HG03103 (cell line): ENCODE results near the gene RARG.
"Not testable (repeated sequence)": the region's sequence is repeated elsewhere in the genome, so short reads cannot be mapped to it uniquely, and the experiment has no call there.

Experiments used
- ATAC-seq: cut with Tn5 transposase; IDR thresholded peaks from one replicate; pipeline ENCODE4 v1.9.1; 2021; ENCODE audit warnings: low read depth; ENCODE audit not compliant: unreplicated experiment

Gene RARG

GRCh38 chr12:53193985-53194716 is 37.9 kb downstream of the RARG start:
- no peak for ATAC-seq

- no peak for ATAC-seq
Measured at GRCh38 chr12:53193040-53193439, 39.0 kb downstream of the RARG start.

- ATAC-seq: no peak
Measured at GRCh38 chr12:53192531-53193021, 39.4 kb downstream of the RARG start.

GRCh38 chr12:53191885-53192530 is 40.0 kb downstream of the RARG start:
- no peak for ATAC-seq

GRCh38 chr12:53191096-53191884 is 40.7 kb downstream of the RARG start:
- no peak for ATAC-seq

DNA sequence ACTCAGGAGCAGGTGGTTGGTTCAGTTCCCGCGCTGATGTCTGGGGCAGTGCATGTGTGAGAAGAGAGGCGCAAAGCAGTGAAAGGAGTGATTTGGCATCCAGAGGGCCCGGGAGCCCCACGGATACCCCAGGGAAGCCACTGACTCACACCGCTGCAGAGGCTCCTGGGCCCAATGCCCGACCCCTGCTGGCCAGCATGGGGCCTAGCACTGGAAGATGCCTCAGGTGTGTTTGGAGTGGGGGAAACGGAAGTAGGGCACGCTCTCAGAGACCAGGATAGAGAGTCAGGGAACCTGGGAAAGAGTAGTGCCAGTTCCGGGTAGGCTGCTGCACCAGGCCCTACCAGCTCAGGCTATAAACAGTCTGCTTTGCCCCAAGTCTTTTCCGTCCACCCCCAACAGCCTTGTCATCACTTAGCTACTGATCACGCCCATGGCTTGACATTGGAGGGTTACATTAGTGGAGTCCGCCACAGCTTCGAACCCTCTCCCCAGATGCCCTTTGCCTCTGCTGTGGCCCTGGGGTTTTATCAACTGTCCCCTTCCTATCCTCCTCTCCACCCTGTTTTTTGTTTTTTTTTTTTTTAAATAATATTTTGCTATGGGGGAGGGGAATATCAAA is 41.8 kb downstream of the RARG start:
- ATAC-seq: no peak

GRCh38 chr12:53187145-53187899 is 44.7 kb downstream of the RARG start:
- no peak for ATAC-seq

- ATAC-seq: no peak
Measured at GRCh38 chr12:53186745-53187144, 45.3 kb downstream of the RARG start.

DNA sequence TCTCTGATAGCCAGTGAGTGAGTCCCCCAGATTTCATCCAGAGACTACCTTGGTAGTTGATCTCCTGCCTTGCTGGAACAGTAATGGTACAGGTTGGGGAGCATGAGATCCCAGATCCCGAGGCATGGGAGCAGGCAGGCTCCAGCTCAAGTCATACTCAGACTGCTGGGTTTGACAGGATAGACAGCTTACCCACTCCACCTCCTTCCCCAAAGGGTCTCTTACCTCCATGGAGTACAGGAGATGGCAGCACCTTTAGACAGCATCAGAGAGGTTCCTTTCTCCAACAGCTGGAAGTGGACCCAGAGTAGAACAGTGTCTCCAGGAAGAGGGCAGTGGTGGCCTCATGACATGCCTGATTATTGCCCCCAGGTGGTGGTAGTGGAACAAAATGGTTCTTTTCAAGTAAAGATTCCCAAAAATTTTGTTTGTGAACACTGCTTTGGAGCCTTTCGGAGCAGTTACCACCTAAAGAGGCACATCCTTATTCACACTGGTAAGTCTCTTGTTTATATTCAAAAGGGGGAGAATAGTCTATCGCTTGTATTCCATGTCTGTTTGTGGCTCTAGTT is 46.3 kb downstream of the RARG start:
- no peak for ATAC-seq

DNA sequence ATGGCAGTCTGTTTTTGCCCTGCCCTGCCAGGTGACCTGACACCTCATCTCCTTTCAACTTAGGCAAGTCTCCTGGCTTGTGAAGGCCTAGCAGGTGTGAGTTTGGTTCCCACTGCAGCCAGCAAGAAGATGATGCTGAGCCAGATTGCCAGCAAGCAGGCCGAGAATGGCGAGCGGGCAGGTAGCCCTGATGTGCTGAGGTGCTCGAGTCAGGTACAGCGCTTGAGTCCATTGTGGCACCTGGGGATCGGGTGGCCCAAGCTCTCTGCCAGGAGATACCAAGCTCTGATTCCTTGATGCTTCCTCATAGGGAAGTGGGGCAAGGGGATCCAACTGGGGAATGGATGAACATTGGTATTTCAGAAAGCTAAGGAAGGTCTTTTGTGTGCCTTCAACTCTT is 47.2 kb downstream of the RARG start:
- ATAC-seq: no peak

DNA sequence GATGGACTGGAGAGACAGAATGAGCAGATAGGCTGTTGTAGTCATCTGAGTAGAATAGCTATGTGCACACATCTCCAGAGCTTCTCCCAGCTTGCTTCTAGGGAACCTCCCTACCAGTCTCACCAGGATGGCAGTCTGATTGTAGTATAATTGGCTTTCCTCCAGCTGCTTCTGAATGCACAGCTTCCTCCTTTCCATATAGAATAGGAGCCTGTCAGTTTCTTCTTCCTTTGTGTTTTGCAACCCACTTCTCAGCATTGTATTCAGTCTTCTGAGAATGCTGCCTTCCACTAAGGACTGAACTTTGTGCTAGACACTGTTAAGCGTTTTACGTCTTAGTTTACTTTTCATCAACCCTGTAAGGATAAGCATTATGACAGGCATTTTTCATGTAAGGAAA is 49.1 kb downstream of the RARG start:
- no peak for ATAC-seq

GRCh38 chr12:53181935-53182334 is 50.1 kb downstream of the RARG start:
- ATAC-seq: no peak

DNA sequence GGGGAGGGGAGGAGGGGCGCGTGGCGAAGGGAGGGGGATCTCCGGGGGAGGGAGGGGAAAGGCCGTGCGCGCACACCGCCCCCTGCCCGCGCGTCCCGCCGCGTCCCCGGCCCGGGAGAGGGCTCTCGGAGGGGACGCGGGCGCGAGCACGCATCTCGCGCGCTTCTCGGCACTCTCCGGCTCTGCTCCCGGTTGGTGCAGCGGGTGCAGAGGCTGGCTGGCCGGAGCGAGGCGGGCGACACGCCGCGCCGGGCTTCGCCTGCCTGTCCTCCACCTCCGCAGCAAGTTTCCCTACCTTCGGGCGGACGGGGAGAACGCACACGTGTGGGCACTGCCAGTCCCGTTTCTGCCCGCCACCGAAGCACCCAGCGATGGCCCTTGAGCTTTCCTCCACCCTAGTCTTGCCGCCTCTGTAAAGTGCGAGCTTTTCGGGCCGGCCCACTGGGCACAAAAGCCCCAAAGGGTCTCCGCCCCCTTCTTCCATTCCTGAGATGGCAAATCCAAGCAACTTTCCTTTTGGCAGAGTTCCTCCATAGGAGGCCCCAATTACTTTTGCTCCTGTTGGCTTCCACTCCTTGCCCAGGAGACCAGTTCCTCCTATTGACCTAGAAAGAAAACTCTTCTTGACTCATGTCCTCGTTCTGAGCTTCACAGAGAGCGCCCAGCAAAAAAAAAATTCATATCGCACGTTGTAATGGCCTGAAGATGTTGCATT is 50.9 kb downstream of the RARG start:
- ATAC-seq: peak; percentile 36

DNA sequence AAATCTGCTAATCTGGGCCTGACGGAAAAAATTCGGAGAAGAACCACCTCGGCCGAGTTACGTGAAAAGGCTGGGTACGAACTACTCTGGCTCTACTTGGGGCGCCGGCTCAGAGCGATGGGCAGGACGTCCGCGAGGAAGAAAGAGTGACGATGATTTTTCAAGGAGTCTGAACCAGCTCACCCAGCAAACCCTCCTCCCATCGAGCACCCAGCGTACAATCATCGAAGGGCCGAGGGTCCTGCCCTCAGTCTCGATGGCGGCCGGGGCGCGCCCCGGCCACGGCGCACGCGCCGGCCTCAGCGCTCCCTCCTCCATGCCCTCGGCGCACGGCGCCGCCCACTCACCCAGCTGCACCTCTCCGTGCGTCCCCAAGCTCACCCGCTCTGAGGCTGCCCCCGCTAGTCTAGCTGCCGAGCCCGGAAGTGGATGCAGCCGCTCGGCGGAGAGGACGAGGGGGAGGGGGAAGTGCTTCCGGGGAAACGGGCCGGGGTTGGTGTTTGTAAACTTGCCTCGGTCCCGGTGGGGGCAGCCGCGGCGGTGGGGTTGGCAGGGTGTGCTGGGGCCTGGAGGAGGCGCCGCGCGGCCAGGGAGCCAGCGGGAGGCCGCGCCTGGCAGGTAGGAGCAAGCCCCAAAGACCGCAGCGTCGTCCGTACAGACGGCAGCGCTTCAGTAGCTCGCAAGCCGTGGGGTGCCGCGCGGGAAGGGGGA is 51.6 kb downstream of the RARG start, which contains the start of the genes CSAD and ZNF740:
Gene CSAD, minus strand, starts transcription at position 706 of the 711 bp plus-strand sequence. CDS start 7,455 bp downstream, outside the sequence.
Gene ZNF740, plus strand, starts transcription at position 503 of the 711 bp plus-strand sequence. CDS start 1,262 bp downstream, outside the sequence.
- peak; percentile 90 for ATAC-seq

DNA sequence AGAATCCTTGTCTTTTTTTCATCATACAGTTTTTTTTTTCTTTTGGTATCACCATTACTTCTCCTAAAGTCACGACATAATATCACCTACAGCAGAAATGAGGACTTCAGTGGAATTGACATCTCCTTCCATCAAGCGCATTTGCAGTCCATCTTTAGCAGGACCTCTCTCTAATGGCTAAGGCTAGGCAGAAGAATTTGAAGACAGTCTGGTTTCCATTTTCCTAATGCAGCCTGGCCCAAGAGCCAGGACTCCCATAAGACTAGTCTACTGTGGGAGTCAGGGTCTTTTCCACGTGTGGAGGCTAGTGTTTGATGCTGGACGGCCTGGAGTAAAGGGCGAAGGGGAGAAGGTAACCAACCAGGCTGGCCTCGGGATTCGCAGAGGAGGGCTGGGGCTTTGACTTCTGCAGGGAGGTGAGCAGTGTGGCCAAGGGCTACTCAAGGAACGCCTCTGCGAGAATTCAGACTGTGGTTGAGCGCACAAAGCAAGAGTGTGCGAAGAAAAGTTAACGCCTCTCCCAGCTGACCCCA is 52.3 kb downstream of the RARG start:
- no peak for ATAC-seq

GRCh38 chr12:53178803-53179202 is 53.2 kb downstream of the RARG start:
- not testable (repeated sequence) for ATAC-seq

DNA sequence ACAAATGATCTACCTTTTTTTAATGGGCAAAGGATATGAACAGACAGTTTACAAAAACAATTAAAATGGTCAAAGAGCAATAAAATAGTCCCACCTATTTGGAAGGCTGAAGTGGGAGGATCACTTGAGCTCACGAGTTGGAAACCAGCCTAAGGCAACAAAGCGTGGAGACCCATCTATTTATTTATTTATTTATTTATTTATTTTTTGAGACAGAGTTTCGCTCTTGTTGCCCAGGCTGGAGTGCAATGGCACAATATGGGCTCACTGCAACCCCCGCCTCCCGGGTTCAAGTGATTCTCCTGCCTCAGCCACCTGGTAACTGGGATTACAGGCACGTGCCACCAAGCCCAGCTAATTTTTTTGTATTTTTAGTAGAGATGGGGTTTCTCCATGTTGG is 54.6 kb downstream of the RARG start:
- not testable (repeated sequence) for ATAC-seq

DNA sequence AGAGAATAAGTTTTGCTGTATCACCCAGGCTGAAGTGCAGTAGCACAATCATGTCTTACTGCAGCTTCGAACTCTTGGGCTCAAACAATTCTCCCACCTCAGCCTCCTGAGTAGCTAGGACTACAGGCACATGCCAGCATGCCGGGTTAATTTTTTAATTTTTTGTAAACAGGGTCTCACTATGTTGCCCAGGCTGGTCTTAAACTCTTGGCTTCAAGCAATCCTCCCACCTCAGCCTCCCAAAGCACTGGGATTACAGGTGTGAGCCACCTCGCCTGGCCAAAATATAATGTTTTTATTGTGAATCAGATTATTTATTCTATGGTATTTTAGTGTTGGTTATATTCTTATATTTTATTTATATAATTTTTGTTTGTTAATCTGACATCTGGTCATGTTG is 55.3 kb downstream of the RARG start:
- ATAC-seq: no peak
